ENCODE results near the gene ZNF587B.
"Not testable (repeated sequence)": the region's sequence is repeated elsewhere in the genome, so short reads cannot be mapped to it uniquely, and the experiment has no call there.

The ZNF587B gene

GRCh38 chr19:57872450-57872849 is 42.4 kb downstream of the ZNF587B start:
- DNase-seq (ENCODE audit: low spot score) = no peak

- DNase-seq (ENCODE audit: low spot score) = not testable (repeated sequence)
Observed at GRCh38 chr19:57873883-57874799, 44.0 kb downstream of the ZNF587B start.

- no peak for DNase-seq (ENCODE audit: low spot score)
Observed at GRCh38 chr19:57886046-57886445, 55.9 kb downstream of the ZNF587B start.

GRCh38 chr19:57887195-57887941 is 57.3 kb downstream of the ZNF587B start:
- no peak for DNase-seq (ENCODE audit: low spot score)

- no peak for DNase-seq (ENCODE audit: low spot score)
Observed at GRCh38 chr19:57888107-57888559, 58.0 kb downstream of the ZNF587B start.

- peak; percentile 91 for DNase-seq (ENCODE audit: low spot score)
Observed at GRCh38 chr19:57888560-57889231, 58.6 kb downstream of the ZNF587B start, which contains the start of gene ZNF814. ZNF814 (minus strand) TSS chr19:57889037; CDS start chr19:57888802, 235 bp downstream.

GRCh38 chr19:57890706-57891105 is 60.6 kb downstream of the ZNF587B start:
- not testable (repeated sequence) for DNase-seq (ENCODE audit: low spot score)
